DND-41 (cell line): Measurements from ENCODE around the gene TXNRD1.

Experiments
- ATAC-seq: fragments of 200-7000 bp; cut with Tn5 transposase; 3 replicates; pipeline ENCODE4 v1.9.1; 2021; ENCODE audit warnings: low read depth; ENCODE audit not compliant: insufficient read depth
- DNase-seq: peaks from one replicate; pipeline ENCODE4 v3.0.0-alpha.2; 2020
- H2AFZ ChIP-seq: 2 replicates; pipeline ENCODE4 v1.6.0; 2012; ENCODE audit warnings: low read depth, low read length
- H3K27ac ChIP-seq: 2 replicates; pipeline ENCODE4 v1.5.1; 2012; ENCODE audit warnings: low read length, inconsistent platforms
- H3K27me3 ChIP-seq: fragments of 200-600 bp; sonication (generic); 2 replicates; pipeline ENCODE4 v1.6.0; 2012; ENCODE audit warnings: low read length, mild to moderate bottlenecking, inconsistent platforms; ENCODE audit not compliant: insufficient read depth, poor library complexity
- H3K36me3 ChIP-seq: 2 replicates; pipeline ENCODE4 v1.5.1; 2012; ENCODE audit warnings: low read length, inconsistent platforms; ENCODE audit not compliant: insufficient read depth
- H3K4me1 ChIP-seq: 2 replicates; pipeline ENCODE4 v1.5.1; 2012; ENCODE audit warnings: mild to moderate bottlenecking, low read length; ENCODE audit not compliant: insufficient read depth
- H3K4me2 ChIP-seq: 2 replicates; pipeline ENCODE4 v1.6.0; 2012; ENCODE audit warnings: mild to moderate bottlenecking, moderate library complexity, low read length, inconsistent platforms; ENCODE audit not compliant: insufficient read depth
- H3K4me3 ChIP-seq, 2 experiments: fragments of 200-600 bp in 1 of 2; shearing (Covaris generic) in 1 of 2; 2 replicates each; pipeline ENCODE4 v1.5.1; 2012 to 2016; ENCODE audit warnings: inconsistent platforms in 2 of 2, low read length in 2 of 2, mild to moderate bottlenecking in 2 of 2, low read depth in 1 of 2, moderate library complexity in 1 of 2
- H3K79me2 ChIP-seq: 2 replicates; pipeline ENCODE4 v1.6.0; 2012; ENCODE audit warnings: low read length, inconsistent platforms; ENCODE audit not compliant: insufficient read depth
- H3K9ac ChIP-seq: 2 replicates; pipeline ENCODE4 v1.6.0; 2012; ENCODE audit warnings: low read depth, mild to moderate bottlenecking, inconsistent platforms, low read length, moderate library complexity
- H3K9me3 ChIP-seq: 2 replicates; pipeline ENCODE4 v1.5.1; 2012; ENCODE audit warnings: low read length, moderate library complexity, mild to moderate bottlenecking, inconsistent platforms; ENCODE audit not compliant: insufficient read depth, severe bottlenecking
- H4K20me1 ChIP-seq: 2 replicates; pipeline ENCODE4 v1.6.0; 2012; ENCODE audit warnings: low read length; ENCODE audit not compliant: insufficient read depth
- CTCF ChIP-seq: IDR thresholded peaks from 2 replicates; pipeline ENCODE4 v1.5.1; 2012; ENCODE audit warnings: borderline replicate concordance, low read length, moderate library complexity, mild to moderate bottlenecking; ENCODE audit not compliant: poor library complexity, severe bottlenecking; ENCODE audit errors: extremely low read depth
- EZH2 ChIP-seq: IDR thresholded peaks from 3 replicates; pipeline ENCODE4 v1.6.1; 2012; ENCODE audit warnings: borderline replicate concordance, low read depth, mild to moderate bottlenecking, moderate library complexity, low read length, inconsistent platforms; ENCODE audit not compliant: severe bottlenecking

Gene TXNRD1

GRCh38 chr12:104342635-104343249, 127.2 kb downstream of the TXNRD1 start:
- Histone ChIP-seq H3K9ac (no peak overlapping the region), H3K27me3 (no peaks in the 10 kb centered on the region), H3K27ac (no peak overlapping the region), H3K9me3 (no peaks in the 10 kb centered on the region), H3K4me2 (no peak overlapping the region), H3K79me2 (peaks cover 3% of the 10 kb centered on the region; the same call in 1 of the 2 replicates), H4K20me1 (peaks cover 4% of the 10 kb centered on the region; the same call in 1 of the 2 replicates), H2AFZ (no peak overlapping the region), H3K36me3 (peaks cover 82% of the 10 kb centered on the region), H3K4me1 (no peaks in the 10 kb centered on the region), H3K4me3 (no peak overlapping the region)
- DNase-seq, result no peak
- ATAC-seq, result no peak
- TF ChIP-seq EZH2, result no peak
- no peak for TF ChIP-seq CTCF

GRCh38 chr12:104344682-104345081, 129.1 kb downstream of the TXNRD1 start:
- Histone ChIP-seq H4K20me1 (peaks cover 4% of the 10 kb centered on the region; the same call in 1 of the 2 replicates), H3K27me3 (no peaks in the 10 kb centered on the region), H2AFZ (no peak overlapping the region), H3K9me3 (no peaks in the 10 kb centered on the region), H3K4me3 (no peak overlapping the region), H3K4me1 (no peaks in the 10 kb centered on the region), H3K4me2 (no peak overlapping the region), H3K9ac (no peak overlapping the region), H3K27ac (no peak overlapping the region), H3K36me3 (peaks cover 85% of the 10 kb centered on the region), H3K79me2 (peaks cover 3% of the 10 kb centered on the region; the same call in 1 of the 2 replicates)
- DNase-seq (no peak), ATAC-seq (no peak)
- no peak for TF ChIP-seq CTCF
- TF ChIP-seq EZH2, result no peak

- Histone ChIP-seq H3K36me3 (peaks cover 85% of the 10 kb centered on the region), H2AFZ (no peak overlapping the region), H3K4me2 (no peak overlapping the region), H3K9me3 (no peaks in the 10 kb centered on the region), H3K4me1 (no peaks in the 10 kb centered on the region), H3K27me3 (no peaks in the 10 kb centered on the region), H3K27ac (no peak overlapping the region), H3K4me3 (no peak overlapping the region), H4K20me1 (peaks cover 4% of the 10 kb centered on the region; the same call in 1 of the 2 replicates), H3K9ac (no peak overlapping the region), H3K79me2 (peaks cover 3% of the 10 kb centered on the region; the same call in 1 of the 2 replicates)
- DNase-seq, result no peak
- TF ChIP-seq EZH2 (no peak), CTCF (no peak)
- ATAC-seq, result no peak
These were observed 129.9 kb downstream of the TXNRD1 start for GRCh38 chr12:104345234-104346066.
